ENCODE results near the gene SKIC3. TPM values are rescaled to one million over a fixed set of nuclear protein-coding genes. Genes with fewer than 3 reads are reported as not detected.

SKIC3 gene
- total and polyA plus RNA-seq, 2 of the 13 experiments (the other 11 are each of a cell fraction or from before 2014, with no cell fraction given), result 36.9 to 61.5 TPM

- no peak overlapping the region for H3K4me2 ChIP-seq (ENCODE audit: low read depth, low read length)
- intact Hi-C loops (cut with micrococcal nuclease; ENCODE audit: unreplicated experiment), result no loop called here
- no peaks in the 10 kb centered on the region for H4K20me1 ChIP-seq (ENCODE audit: insufficient read depth, low read length)
- in situ Hi-C loops (cut with HindIII; ENCODE audit: extremely low pct_ligation_motif_present, low pct_unique_long_range_greater_than_20kb), result no loop called here
- CTCF ChIA-PET (ENCODE audit: low intra/inter-chr PET ratio, low total read pairs), result no interaction called here
- TF ChIP-seq ZBTB38 (CRISPR knock-in tag; IDR thresholded peaks at IDR 0.05) (no peak), GATAD1 (CRISPR knock-in tag; IDR thresholded peaks at IDR 0.05) (no peak)
- TF ChIP-seq, protein P1, sequence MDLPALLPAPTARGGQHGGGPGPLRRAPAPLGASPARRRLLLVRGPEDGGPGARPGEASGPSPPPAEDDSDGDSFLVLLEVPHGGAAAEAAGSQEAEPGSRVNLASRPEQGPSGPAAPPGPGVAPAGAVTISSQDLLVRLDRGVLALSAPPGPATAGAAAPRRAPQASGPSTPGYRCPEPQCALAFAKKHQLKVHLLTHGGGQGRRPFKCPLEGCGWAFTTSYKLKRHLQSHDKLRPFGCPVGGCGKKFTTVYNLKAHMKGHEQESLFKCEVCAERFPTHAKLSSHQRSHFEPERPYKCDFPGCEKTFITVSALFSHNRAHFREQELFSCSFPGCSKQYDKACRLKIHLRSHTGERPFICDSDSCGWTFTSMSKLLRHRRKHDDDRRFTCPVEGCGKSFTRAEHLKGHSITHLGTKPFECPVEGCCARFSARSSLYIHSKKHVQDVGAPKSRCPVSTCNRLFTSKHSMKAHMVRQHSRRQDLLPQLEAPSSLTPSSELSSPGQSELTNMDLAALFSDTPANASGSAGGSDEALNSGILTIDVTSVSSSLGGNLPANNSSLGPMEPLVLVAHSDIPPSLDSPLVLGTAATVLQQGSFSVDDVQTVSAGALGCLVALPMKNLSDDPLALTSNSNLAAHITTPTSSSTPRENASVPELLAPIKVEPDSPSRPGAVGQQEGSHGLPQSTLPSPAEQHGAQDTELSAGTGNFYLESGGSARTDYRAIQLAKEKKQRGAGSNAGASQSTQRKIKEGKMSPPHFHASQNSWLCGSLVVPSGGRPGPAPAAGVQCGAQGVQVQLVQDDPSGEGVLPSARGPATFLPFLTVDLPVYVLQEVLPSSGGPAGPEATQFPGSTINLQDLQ (CRISPR knock-in tag; IDR thresholded peaks at IDR 0.05), result no peak
- POLR2A ChIA-PET, result no interaction called here
- DNase-seq (ENCODE audit: low spot score) (no peak), FAIRE-seq (no peak), ATAC-seq (no peak)
- 96% methylated on average over 1 of the region's 1 CpG for WGBS (ENCODE audit: low lambda C conversion rate)
- H3K4me1 ChIP-seq (ENCODE audit: insufficient read depth, low read length), result no peaks in the 10 kb centered on the region
- H3K27me3 ChIP-seq (ENCODE audit: control insufficient read depth in 1 of 2, insufficient read depth in 2 of 2, low read length in 2 of 2), result no peaks in the 10 kb centered on the region
- H3K9me3 ChIP-seq (ENCODE audit: low read length), result no peaks in the 10 kb centered on the region
- peaks cover 4 to 42% of the 10 kb centered on the region in 2 experiments for H3K36me3 ChIP-seq (replicated peaks in 1 of 2; ENCODE audit: control insufficient read depth in 1 of 2, insufficient read depth in 2 of 2, low read length in 2 of 2)
- no peak overlapping the region for H2AFZ ChIP-seq (ENCODE audit: low read length)
- no peak overlapping the region for H3K27ac ChIP-seq (ENCODE audit: extremely low read length, insufficient read depth, low read length)
- no peak overlapping the region for H3K4me3 ChIP-seq (replicated peaks in 1 of 3; ENCODE audit: insufficient read depth in 1 of 3, low read depth in 2 of 3, low read length in 3 of 3)
- BruUV-seq (replicated peaks), result no TSS peak
- H3K9ac ChIP-seq (ENCODE audit: insufficient read depth, low read depth, low read length), result no peak overlapping the region
- H3K79me2 ChIP-seq (ENCODE audit: insufficient read depth, low read length), result no peaks in the 10 kb centered on the region
Observed at GRCh38 chr5:95508550-95508949, 46.2 kb downstream of the SKIC3 start.

Small RNA genes within 50 kb of the gene (small RNA-seq; reads per million reads assigned to genes)
- 0 reads per million in 3 experiments for gene RNU6-308P (ENCODE audit: insufficient read depth in 2 of 3, insufficient read length in 3 of 3, low read depth in 2 of 3, low replicate concordance in 1 of 3)

Other genes starting within 250 kb of the SKIC3 start
- gene FAM81B, start 163.6 kb downstream of the SKIC3 start, total RNA-seq (2016; rRNA removed; fragmentation: Illumina TruSeq; extraction: Trizol), result not detected in 2 replicates
- gene FAM81B, start 163.6 kb downstream of the SKIC3 start, polyA plus RNA-seq (2011; rRNA removed), result not detected in 2 replicates
- gene ARSK, start 124 bp upstream of the SKIC3 start, total RNA-seq (2016; rRNA removed; fragmentation: Illumina TruSeq; extraction: Trizol), result 5.9 and 7.9 TPM in 2 replicates
- gene ARSK, start 124 bp upstream of the SKIC3 start, polyA plus RNA-seq (2011; rRNA removed), result 6.0 and 7.9 TPM in 2 replicates
- not detected in 2 replicates for gene GPR150, start 65.1 kb upstream of the SKIC3 start, total RNA-seq (2016; rRNA removed; fragmentation: Illumina TruSeq; extraction: Trizol)
- 0.03 TPM in 1 of 2 replicates, not detected in the other for gene GPR150, start 65.1 kb upstream of the SKIC3 start, polyA plus RNA-seq (2011; rRNA removed)
- 1.2 and 2.2 TPM in 2 replicates for gene RFESD, start 91.8 kb upstream of the SKIC3 start, total RNA-seq (2016; rRNA removed; fragmentation: Illumina TruSeq; extraction: Trizol)
- 1.1 TPM in 2 replicates for gene RFESD, start 91.8 kb upstream of the SKIC3 start, polyA plus RNA-seq (2011; rRNA removed)
- gene SPATA9, start 128.0 kb upstream of the SKIC3 start, total RNA-seq (2016; rRNA removed; fragmentation: Illumina TruSeq; extraction: Trizol), result not detected in 2 replicates
- gene SPATA9, start 128.0 kb upstream of the SKIC3 start, polyA plus RNA-seq (2011; rRNA removed), result not detected in 2 replicates
- gene RHOBTB3, start 176.4 kb upstream of the SKIC3 start, total RNA-seq (2016; rRNA removed; fragmentation: Illumina TruSeq; extraction: Trizol), result 35.4 and 39.6 TPM in 2 replicates
- gene RHOBTB3, start 176.4 kb upstream of the SKIC3 start, polyA plus RNA-seq (2011; rRNA removed), result 27.8 and 31.6 TPM in 2 replicates